ENCODE data around the gene NSMF.
A peak's percentile ranks its signal among the peaks of the same experiment; 100 is the strongest.
"Not testable (repeated sequence)": the region's sequence is repeated elsewhere in the genome, so short reads cannot be mapped to it uniquely, and the experiment has no call there.

The NSMF gene

GRCh38 chr9:137457406-137458193 lies 1.5 kb downstream of the NSMF start:
- DNase-seq (ENCODE audit: low spot score): no peak

GRCh38 chr9:137456864-137457405 lies 2.2 kb downstream of the NSMF start:
- no peak for DNase-seq (ENCODE audit: low spot score)

GRCh38 chr9:137456061-137456863 lies 2.9 kb downstream of the NSMF start:
- DNase-seq (ENCODE audit: low spot score): no peak

GRCh38 chr9:137455359-137455991 lies 3.7 kb downstream of the NSMF start:
- no peak for DNase-seq (ENCODE audit: low spot score)

GRCh38 chr9:137454597-137455358 lies 4.4 kb downstream of the NSMF start:
- DNase-seq (ENCODE audit: low spot score): peak; percentile 37

- DNase-seq (ENCODE audit: low spot score): no peak
Measured at GRCh38 chr9:137454145-137454596, 5.0 kb downstream of the NSMF start.

GRCh38 chr9:137453643-137454081 lies 5.5 kb downstream of the NSMF start:
- peak; percentile 44 for DNase-seq (ENCODE audit: low spot score)

GRCh38 chr9:137452761-137453642 lies 6.1 kb downstream of the NSMF start:
- no peak for DNase-seq (ENCODE audit: low spot score)

- no peak for DNase-seq (ENCODE audit: low spot score)
Measured at GRCh38 chr9:137452006-137452760, 7.0 kb downstream of the NSMF start.

- DNase-seq (ENCODE audit: low spot score): not testable (repeated sequence)
Measured at GRCh38 chr9:137451264-137452005, 7.7 kb downstream of the NSMF start.

- DNase-seq (ENCODE audit: low spot score): not testable (repeated sequence)
Measured at GRCh38 chr9:137450539-137451222, 8.5 kb downstream of the NSMF start.

- no peak for DNase-seq (ENCODE audit: low spot score)
Measured at GRCh38 chr9:137449931-137450538, 9.1 kb downstream of the NSMF start.

GRCh38 chr9:137449081-137449844 lies 9.9 kb downstream of the NSMF start:
- DNase-seq (ENCODE audit: low spot score): no peak

- no peak for DNase-seq (ENCODE audit: low spot score)
Measured at GRCh38 chr9:137448602-137448962, 10.6 kb downstream of the NSMF start.

GRCh38 chr9:137447722-137448601 lies 11.2 kb downstream of the NSMF start:
- DNase-seq (ENCODE audit: low spot score): no peak

- DNase-seq (ENCODE audit: low spot score): no peak
Measured at GRCh38 chr9:137446851-137447471, 12.2 kb downstream of the NSMF start.

All from kidney tubule cell (primary cell).